ENCODE results near the gene SLC26A8.

DNA sequence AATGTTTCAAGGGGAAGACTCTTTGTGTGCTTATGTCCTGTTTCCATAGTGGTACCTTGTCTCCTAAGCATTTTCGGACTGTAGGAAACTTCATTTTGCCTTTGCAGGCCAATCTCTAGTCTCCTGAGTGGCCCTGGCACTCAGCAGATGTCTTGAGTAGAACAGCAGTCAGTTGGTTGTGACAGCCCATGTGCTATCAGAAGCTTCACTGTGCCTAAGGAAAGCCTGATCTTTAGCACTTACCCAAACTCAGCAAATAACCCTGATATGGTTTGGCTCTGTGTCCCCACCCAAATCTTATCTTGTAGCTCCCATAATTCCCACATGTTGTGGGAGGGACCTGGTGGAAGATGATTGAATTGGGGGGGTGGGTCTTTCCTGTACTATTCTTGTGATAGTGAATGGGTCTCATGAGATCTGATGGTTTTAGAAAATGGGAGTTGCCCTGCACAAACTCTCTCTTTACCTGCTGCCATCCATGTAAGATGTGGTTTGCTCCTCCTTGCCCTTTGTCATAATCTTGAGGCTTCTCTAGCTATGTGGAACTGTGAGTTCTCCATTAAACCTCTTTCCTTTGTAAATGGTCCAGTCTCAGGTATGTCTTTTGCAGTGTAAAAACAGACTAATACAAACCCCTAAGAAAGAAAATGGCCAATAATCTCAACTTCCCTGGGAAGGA, 87.6 kb downstream of the SLC26A8 start:
- TF ChIP-seq, protein P1, sequence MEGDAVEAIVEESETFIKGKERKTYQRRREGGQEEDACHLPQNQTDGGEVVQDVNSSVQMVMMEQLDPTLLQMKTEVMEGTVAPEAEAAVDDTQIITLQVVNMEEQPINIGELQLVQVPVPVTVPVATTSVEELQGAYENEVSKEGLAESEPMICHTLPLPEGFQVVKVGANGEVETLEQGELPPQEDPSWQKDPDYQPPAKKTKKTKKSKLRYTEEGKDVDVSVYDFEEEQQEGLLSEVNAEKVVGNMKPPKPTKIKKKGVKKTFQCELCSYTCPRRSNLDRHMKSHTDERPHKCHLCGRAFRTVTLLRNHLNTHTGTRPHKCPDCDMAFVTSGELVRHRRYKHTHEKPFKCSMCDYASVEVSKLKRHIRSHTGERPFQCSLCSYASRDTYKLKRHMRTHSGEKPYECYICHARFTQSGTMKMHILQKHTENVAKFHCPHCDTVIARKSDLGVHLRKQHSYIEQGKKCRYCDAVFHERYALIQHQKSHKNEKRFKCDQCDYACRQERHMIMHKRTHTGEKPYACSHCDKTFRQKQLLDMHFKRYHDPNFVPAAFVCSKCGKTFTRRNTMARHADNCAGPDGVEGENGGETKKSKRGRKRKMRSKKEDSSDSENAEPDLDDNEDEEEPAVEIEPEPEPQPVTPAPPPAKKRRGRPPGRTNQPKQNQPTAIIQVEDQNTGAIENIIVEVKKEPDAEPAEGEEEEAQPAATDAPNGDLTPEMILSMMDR (conservative IDR thresholded peaks at IDR 0.05; ENCODE audit: low read depth in 2 of 2), result no peak
- TF ChIP-seq POLR2AphosphoS5 (IDR thresholded peaks at IDR 0.05; ENCODE audit: low read depth) (no peak), EZH2 (IDR thresholded peaks at IDR 0.05; ENCODE audit: low read depth, unreplicated experiment) (no peak), JUNB (IDR thresholded peaks at IDR 0.05; ENCODE audit: unreplicated experiment) (no peak), CREB1 (CRISPR knock-in tag; IDR thresholded peaks at IDR 0.05; ENCODE audit: low read depth) (no peak), EZH2phosphoT487 (IDR thresholded peaks at IDR 0.05; ENCODE audit: unreplicated experiment) (no peak), ETS1 (IDR thresholded peaks at IDR 0.05) (no peak), ZNF462 (CRISPR knock-in tag; IDR thresholded peaks at IDR 0.05) (no peak), STAT1 (IDR thresholded peaks at IDR 0.05; ENCODE audit: unreplicated experiment) (no peak), ZNF331 (CRISPR knock-in tag; IDR thresholded peaks at IDR 0.05; ENCODE audit: low read depth) (no peak)
- TF ChIP-seq, protein P2, sequence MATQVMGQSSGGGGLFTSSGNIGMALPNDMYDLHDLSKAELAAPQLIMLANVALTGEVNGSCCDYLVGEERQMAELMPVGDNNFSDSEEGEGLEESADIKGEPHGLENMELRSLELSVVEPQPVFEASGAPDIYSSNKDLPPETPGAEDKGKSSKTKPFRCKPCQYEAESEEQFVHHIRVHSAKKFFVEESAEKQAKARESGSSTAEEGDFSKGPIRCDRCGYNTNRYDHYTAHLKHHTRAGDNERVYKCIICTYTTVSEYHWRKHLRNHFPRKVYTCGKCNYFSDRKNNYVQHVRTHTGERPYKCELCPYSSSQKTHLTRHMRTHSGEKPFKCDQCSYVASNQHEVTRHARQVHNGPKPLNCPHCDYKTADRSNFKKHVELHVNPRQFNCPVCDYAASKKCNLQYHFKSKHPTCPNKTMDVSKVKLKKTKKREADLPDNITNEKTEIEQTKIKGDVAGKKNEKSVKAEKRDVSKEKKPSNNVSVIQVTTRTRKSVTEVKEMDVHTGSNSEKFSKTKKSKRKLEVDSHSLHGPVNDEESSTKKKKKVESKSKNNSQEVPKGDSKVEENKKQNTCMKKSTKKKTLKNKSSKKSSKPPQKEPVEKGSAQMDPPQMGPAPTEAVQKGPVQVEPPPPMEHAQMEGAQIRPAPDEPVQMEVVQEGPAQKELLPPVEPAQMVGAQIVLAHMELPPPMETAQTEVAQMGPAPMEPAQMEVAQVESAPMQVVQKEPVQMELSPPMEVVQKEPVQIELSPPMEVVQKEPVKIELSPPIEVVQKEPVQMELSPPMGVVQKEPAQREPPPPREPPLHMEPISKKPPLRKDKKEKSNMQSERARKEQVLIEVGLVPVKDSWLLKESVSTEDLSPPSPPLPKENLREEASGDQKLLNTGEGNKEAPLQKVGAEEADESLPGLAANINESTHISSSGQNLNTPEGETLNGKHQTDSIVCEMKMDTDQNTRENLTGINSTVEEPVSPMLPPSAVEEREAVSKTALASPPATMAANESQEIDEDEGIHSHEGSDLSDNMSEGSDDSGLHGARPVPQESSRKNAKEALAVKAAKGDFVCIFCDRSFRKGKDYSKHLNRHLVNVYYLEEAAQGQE (IDR thresholded peaks at IDR 0.05; ENCODE audit: unreplicated experiment), result no peak

Measured in GM23338 (cell line).